Measurements from ENCODE around the gene KLHL6. TPM values are rescaled to one million over a fixed set of nuclear protein-coding genes. Genes with fewer than 3 reads are reported as not detected.
A peak's percentile ranks its signal among the peaks of the same experiment; 100 is the strongest.
"Not testable (repeated sequence)": the region's sequence is repeated elsewhere in the genome, so short reads cannot be mapped to it uniquely, and the experiment has no call there.

Gene KLHL6
- total RNA-seq, 1 experiment from 2014 or later, result not detected

GRCh38 chr3:183533412-183534132 is 21.9 kb downstream of the KLHL6 start:
- intact Hi-C loops (cut with micrococcal nuclease), result no loop called here
- no peaks in the 10 kb centered on the region for H3K36me3 Mint-ChIP-seq (ENCODE audit: insufficient read depth, unreplicated experiment)
- no peaks in the 10 kb centered on the region for H3K9me3 Mint-ChIP-seq (ENCODE audit: unreplicated experiment)
- DNase-seq (ENCODE audit: unreplicated experiment), result no peak
- TF ChIP-seq CTCF (IDR thresholded peaks at IDR 0.05; ENCODE audit: unreplicated experiment), result no peak
- BruUV-seq (replicated peaks), result no TSS peak
- POLR2A ChIA-PET, result interaction anchor here (0.7 kb wide), 1 partner anchor 232 kb away, joined by 3 read pairs; no protein-coding TSS in a partner anchor
- H3K27ac Mint-ChIP-seq (ENCODE audit: low read depth, unreplicated experiment), result no peak overlapping the region
- H3K4me1 Mint-ChIP-seq (ENCODE audit: insufficient read depth, unreplicated experiment), result peaks cover 21% of the 10 kb centered on the region
- peaks cover 44% of the 10 kb centered on the region for H3K27me3 Mint-ChIP-seq (ENCODE audit: insufficient read depth, unreplicated experiment)
- H3K4me3 Mint-ChIP-seq (ENCODE audit: unreplicated experiment), result no peak overlapping the region
- CTCF ChIA-PET, result interaction anchor here (0.6 kb wide), 1 partner anchor 677 kb away, joined by 5 read pairs; no protein-coding TSS in a partner anchor

GRCh38 chr3:183532620-183533411 is 22.7 kb downstream of the KLHL6 start:
- Mint-ChIP-seq H3K27me3 (ENCODE audit: insufficient read depth, unreplicated experiment) (peaks cover 44% of the 10 kb centered on the region), H3K4me1 (ENCODE audit: insufficient read depth, unreplicated experiment) (peaks cover 20% of the 10 kb centered on the region), H3K9me3 (ENCODE audit: unreplicated experiment) (no peaks in the 10 kb centered on the region), H3K4me3 (ENCODE audit: unreplicated experiment) (no peak overlapping the region), H3K27ac (ENCODE audit: low read depth, unreplicated experiment) (no peak overlapping the region), H3K36me3 (ENCODE audit: insufficient read depth, unreplicated experiment) (no peaks in the 10 kb centered on the region)
- intact Hi-C loops (cut with micrococcal nuclease), result no loop called here
- no TSS peak for BruUV-seq (replicated peaks)
- CTCF ChIA-PET, result interaction anchor here (0.6 kb wide), 1 partner anchor 678 kb away, joined by 5 read pairs; no protein-coding TSS in a partner anchor
- DNase-seq (ENCODE audit: unreplicated experiment), result peak; percentile 14
- no peak for TF ChIP-seq CTCF (IDR thresholded peaks at IDR 0.05; ENCODE audit: unreplicated experiment)
- POLR2A ChIA-PET, result no interaction called here

- Mint-ChIP-seq H3K4me3 (ENCODE audit: unreplicated experiment) (no peak overlapping the region), H3K36me3 (ENCODE audit: insufficient read depth, unreplicated experiment) (no peaks in the 10 kb centered on the region), H3K9me3 (ENCODE audit: unreplicated experiment) (no peaks in the 10 kb centered on the region), H3K4me1 (ENCODE audit: insufficient read depth, unreplicated experiment) (peaks cover 11% of the 10 kb centered on the region), H3K27ac (ENCODE audit: low read depth, unreplicated experiment) (no peak overlapping the region), H3K27me3 (ENCODE audit: insufficient read depth, unreplicated experiment) (peaks cover 44% of the 10 kb centered on the region)
- POLR2A ChIA-PET, result interaction anchor here (0.6 kb wide), 1 partner anchor 149 kb away, joined by 3 read pairs; no protein-coding TSS in a partner anchor
- no TSS peak for BruUV-seq (replicated peaks)
- intact Hi-C loops (cut with micrococcal nuclease), result no loop called here
- CTCF ChIA-PET, result no interaction called here
- TF ChIP-seq CTCF (IDR thresholded peaks at IDR 0.05; ENCODE audit: unreplicated experiment), result no peak
- DNase-seq (ENCODE audit: unreplicated experiment), result no peak
These were observed 25.8 kb downstream of the KLHL6 start for GRCh38 chr3:183529717-183530116.

GRCh38 chr3:183529185-183529584 is 26.3 kb downstream of the KLHL6 start:
- intact Hi-C loops (cut with micrococcal nuclease), result no loop called here
- ChIA-PET POLR2A (no interaction called here), CTCF (no interaction called here)
- Mint-ChIP-seq H3K4me3 (ENCODE audit: unreplicated experiment) (no peak overlapping the region), H3K36me3 (ENCODE audit: insufficient read depth, unreplicated experiment) (no peaks in the 10 kb centered on the region), H3K9me3 (ENCODE audit: unreplicated experiment) (no peaks in the 10 kb centered on the region), H3K27ac (ENCODE audit: low read depth, unreplicated experiment) (no peak overlapping the region), H3K4me1 (ENCODE audit: insufficient read depth, unreplicated experiment) (peaks cover 11% of the 10 kb centered on the region), H3K27me3 (ENCODE audit: insufficient read depth, unreplicated experiment) (peaks cover 44% of the 10 kb centered on the region)
- BruUV-seq (replicated peaks), result no TSS peak
- no peak for TF ChIP-seq CTCF (IDR thresholded peaks at IDR 0.05; ENCODE audit: unreplicated experiment)
- DNase-seq (ENCODE audit: unreplicated experiment), result no peak

- intact Hi-C loops (cut with micrococcal nuclease); POLR2A ChIA-PET; H3K4me1 Mint-ChIP-seq (ENCODE audit: insufficient read depth, unreplicated experiment); BruUV-seq (replicated peaks); H3K36me3 Mint-ChIP-seq (ENCODE audit: insufficient read depth, unreplicated experiment); H3K9me3 Mint-ChIP-seq (ENCODE audit: unreplicated experiment); DNase-seq (ENCODE audit: unreplicated experiment); H3K27ac Mint-ChIP-seq (ENCODE audit: low read depth, unreplicated experiment); H3K4me3 Mint-ChIP-seq (ENCODE audit: unreplicated experiment): not testable (repeated sequence)
- CTCF ChIA-PET, result interaction anchor here (0.7 kb wide), 1 partner anchor 415 kb away, joined by 3 read pairs; no protein-coding TSS in a partner anchor
- H3K27me3 Mint-ChIP-seq (ENCODE audit: insufficient read depth, unreplicated experiment), result peaks cover 41% of the 10 kb centered on the region
These were observed 26.7 kb downstream of the KLHL6 start for GRCh38 chr3:183528758-183529157.
